GM12878 (cell line): Measurements from ENCODE around the gene SRA1. TPM values are rescaled to one million over a fixed set of nuclear protein-coding genes. Genes with fewer than 3 reads are reported as not detected.

ENCODE experiments used
- ATAC-seq: fragments of 200-7000 bp; cut with Tn5 transposase; 3 replicates; pipeline ENCODE4 v1.9.1; 2020; ENCODE audit warnings: mild to moderate bottlenecking, moderate library complexity
- BruUV-seq: library from RNA; stranded (reverse); fragments of 400-500 nt; replicated peaks from 2 replicates; lab custom pipeline; 2021; lab: Mats Ljungman, UMichigan
- CTCF ChIA-PET: fragments of 300-600 bp; sonication (Branson Sonifier 250); formaldehyde crosslinking; extraction: SDS; loops from one replicate; lab custom pipeline; 2021; ENCODE audit warnings: inconsistent platforms; lab: Yijun Ruan, JAX
- POLR2A ChIA-PET: fragments of 350-600 bp; formaldehyde crosslinking; extraction: SDS; loops from one replicate; lab custom pipeline; 2021; ENCODE audit warnings: inconsistent platforms; lab: Charles Lee
- RAD21 ChIA-PET: fragments of 300-600 bp; sonication (Branson Sonifier 250); formaldehyde crosslinking; loops from one replicate; lab custom pipeline; 2023; ENCODE audit warnings: antibody characterized with exemption; ENCODE audit not compliant: unreplicated experiment; lab: Charles Lee
- SMC1A ChIA-PET: fragments of 300-600 bp; sonication (Branson Sonifier 250); formaldehyde crosslinking; loops from one replicate; lab custom pipeline; 2023; ENCODE audit not compliant: unreplicated experiment, uncharacterized antibody; lab: Charles Lee
- DNase-seq: peaks from one replicate; pipeline ENCODE4 v3.0.0-alpha.2; 2011; ENCODE audit warnings: low read depth, low spot score
- FAIRE-seq: peaks from 3 replicates; lab custom pipeline; 2011; peaks lifted over from hg19 to GRCh38; lab: Jason Lieb, UNC
- H2AFZ ChIP-seq: 2 replicates; pipeline ENCODE4 v1.6.0; 2011; ENCODE audit warnings: low read depth, low read length, control low read depth; ENCODE audit not compliant: control insufficient read depth
- H3K27ac ChIP-seq: 2 replicates; pipeline ENCODE4 v1.5.1; 2011; ENCODE audit warnings: control low read depth; ENCODE audit not compliant: control insufficient read depth, insufficient read depth
- H3K27me3 ChIP-seq, 2 experiments: replicated peaks in 1 of 2; 2 replicates each; pipeline versions ENCODE4 v1.6.0 to v1.6.1; 2011; ENCODE audit warnings: low read length in 1 of 2; ENCODE audit not compliant: control insufficient read depth in 2 of 2, insufficient read depth in 2 of 2
- H3K36me3 ChIP-seq, 2 experiments: 2 replicates each; pipeline ENCODE4 v1.5.1; 2011; ENCODE audit warnings: low read length in 1 of 2; ENCODE audit not compliant: control insufficient read depth in 2 of 2, insufficient read depth in 2 of 2
- H3K4me1 ChIP-seq: 2 replicates; pipeline ENCODE4 v1.6.1; 2011; ENCODE audit warnings: mild to moderate bottlenecking, low read length, moderate library complexity, mixed read lengths; ENCODE audit not compliant: control insufficient read depth, insufficient read depth
- H3K4me2 ChIP-seq: 2 replicates; pipeline ENCODE4 v1.6.0; 2011; ENCODE audit warnings: control low read depth; ENCODE audit not compliant: control insufficient read depth, insufficient read depth
- H3K4me3 ChIP-seq: fragments of 200-600 bp; sonication (generic); 2 replicates; pipeline ENCODE4 v1.5.1; 2016
- H3K79me2 ChIP-seq: 2 replicates; pipeline ENCODE4 v1.6.0; 2011; ENCODE audit warnings: low read length; ENCODE audit not compliant: control insufficient read depth, insufficient read depth
- H3K9ac ChIP-seq: 2 replicates; pipeline ENCODE4 v1.8.0; 2011; ENCODE audit warnings: low read length, control low read depth, mixed read lengths; ENCODE audit not compliant: control insufficient read depth, insufficient read depth
- H3K9me3 ChIP-seq: replicated peaks from 3 replicates; pipeline ENCODE4 v1.5.1; 2011; ENCODE audit warnings: mild to moderate bottlenecking, low read length; ENCODE audit not compliant: control insufficient read depth, insufficient read depth
- H4K20me1 ChIP-seq: 2 replicates; pipeline ENCODE4 v1.6.0; 2011; ENCODE audit not compliant: control insufficient read depth, insufficient read depth
- BMI1 ChIP-seq: fragments of 450-650 bp; IDR thresholded peaks from 2 replicates; pipeline ENCODE4 v1.6.1; 2016; ENCODE audit warnings: mild to moderate bottlenecking, moderate library complexity, borderline replicate concordance
- CBFB ChIP-seq: IDR thresholded peaks from 2 replicates; pipeline ENCODE4 v1.6.1; 2016; ENCODE audit warnings: antibody characterized with exemption, low read depth
- JUND ChIP-seq: IDR thresholded peaks from 2 replicates; pipeline ENCODE4 v1.6.1; 2012; ENCODE audit warnings: low read depth, mild to moderate bottlenecking, low read length, improper control_type of control experiment, moderate library complexity
- MTA2 ChIP-seq: fragments of 450-650 bp; IDR thresholded peaks from 2 replicates; pipeline ENCODE4 v1.6.1; 2016; ENCODE audit warnings: low read depth, mild to moderate bottlenecking, moderate library complexity
- NFYA ChIP-seq: IDR thresholded peaks from 2 replicates; pipeline ENCODE4 v1.6.1; 2011; ENCODE audit warnings: low read depth, mild to moderate bottlenecking, low read length, improper control_type of control experiment, borderline replicate concordance
- PKNOX1 ChIP-seq: fragments of 450-650 bp; IDR thresholded peaks from 2 replicates; pipeline ENCODE4 v1.6.1; 2016; ENCODE audit warnings: mild to moderate bottlenecking
- SMAD5 ChIP-seq: IDR thresholded peaks from 2 replicates; pipeline ENCODE4 v1.6.1; 2016; ENCODE audit warnings: antibody characterized with exemption, low read depth
- SPI1 ChIP-seq: IDR thresholded peaks from 2 replicates; pipeline ENCODE4 v1.6.1; 2011; ENCODE audit warnings: low read depth, mild to moderate bottlenecking, low read length, moderate library complexity, borderline replicate concordance; ENCODE audit not compliant: insufficient read depth
- SREBF2 ChIP-seq: IDR thresholded peaks from 2 replicates; pipeline ENCODE4 v1.6.1; 2012; ENCODE audit warnings: mild to moderate bottlenecking, low read length
- WRNIP1 ChIP-seq: IDR thresholded peaks from 2 replicates; pipeline ENCODE4 v1.6.1; 2011; ENCODE audit warnings: low read depth, low read length, improper control_type of control experiment, borderline replicate concordance
- WGBS: methylation state at CpG from one replicate; pipeline ENCODE4 v1.1.6; 2016; ENCODE audit warnings: low lambda C conversion rate; ENCODE audit not compliant: insufficient replicate concordance, insufficient coverage; ENCODE audit errors: missing lambda C conversion rate; 5-methylcytosine and 5-hydroxymethylcytosine counted together
- in situ Hi-C: fragments of 300-500 bp; cut with MboI; formaldehyde crosslinking; loops from 9 replicates; pipeline ENCODE4 v1.14.3; 2018; ENCODE audit warnings: mixed read lengths
- intact Hi-C: fragments of 100-400 bp; cut with micrococcal nuclease; formaldehyde crosslinking; loops from one replicate; pipeline ENCODE4 v1.14.2; 2022; ENCODE audit not compliant: unreplicated experiment
- polyA plus RNA-seq, 11 experiments: library from polyadenylated mRNA; depleted of rRNA in 4 of 11; unstranded in 6 of 11; stranded (reverse) in 5 of 11; fragments of >200 nt; fragmentation: Nextera tagmentation in 4 of 11; fragmentation: Illumina TruSeq in 1 of 11; extraction: Ambion mirVana in 4 of 11; extraction: Trizol in 1 of 11; gene quantifications; 1 replicate in 1 of 11; 2 replicates in 10 of 11; pipeline versions ENCODE4 v1.2.1 to v1.2.3, GENCODE V29; 2011 to 2016; ENCODE audit warnings: inconsistent platforms in 2 of 11, missing spikeins in 2 of 11, low read depth in 1 of 11
- total RNA-seq, 4 experiments: library from RNA; depleted of rRNA in 3 of 4; stranded (reverse); fragments of >200 nt in 3 of 4; fragmentation: Illumina TruSeq in 1 of 4; extraction: Trizol in 1 of 4; gene quantifications; 2 replicates each; pipeline versions ENCODE4 v1.2.1 to v1.2.3, GENCODE V29; 2013 to 2021

SRA1 gene
- total and polyA plus RNA-seq, 10 of the 15 experiments (the other 5 are each of a cell fraction or from before 2014, with no cell fraction given) = 35.3 to 127 (median 56.1) TPM

GRCh38 chr5:140568443-140569063, 11.3 kb upstream of the SRA1 start:
- H2AFZ ChIP-seq = no peak overlapping the region
- TF ChIP-seq SREBF2 = no peak
- no peak for TF ChIP-seq SMAD5
- TF ChIP-seq BMI1 = no peak
- TF ChIP-seq NFYA = no peak
- TF ChIP-seq JUND = no peak
- TF ChIP-seq PKNOX1 = no peak
- no peak for TF ChIP-seq CBFB
- TF ChIP-seq MTA2 = no peak
- no peak for TF ChIP-seq SPI1
- no peak for TF ChIP-seq WRNIP1
- no peaks in the 10 kb centered on the region for H4K20me1 ChIP-seq
- FAIRE-seq (no peak), ATAC-seq (no peak), DNase-seq (no peak)
- in situ Hi-C loops = no loop called here
- CTCF ChIA-PET = interaction anchor here (1.1 to 1.8 kb wide), 4 partner anchors 36 to 121 kb away, joined by 3 to 10 read pairs (median 4); no protein-coding TSS in a partner anchor
- peaks cover 43% of the 10 kb centered on the region for H3K4me1 ChIP-seq
- POLR2A ChIA-PET = interaction anchor here (0.6 to 3.4 kb wide), 6 partner anchors 10 to 166 kb away, joined by 3 to 22 read pairs (median 4); partner anchors contain the start of genes HARS1, HARS2, IK and NDUFA2
- SMC1A ChIA-PET = interaction anchor here (0.6 to 2.5 kb wide), 9 partner anchors 11 to 196 kb away, joined by 3 to 14 read pairs (median 4); partner anchors contain the start of genes IK, NDUFA2 and SRA1
- 96% methylated on average over 2 of the region's 2 CpGs for WGBS
- H3K27me3 ChIP-seq = no peaks in the 10 kb centered on the region
- H3K9me3 ChIP-seq = no peaks in the 10 kb centered on the region
- peak overlapping the region; percentile 82 for H3K27ac ChIP-seq
- peak overlapping the region; percentile 68 for H3K4me2 ChIP-seq
- peak overlapping the region; percentile 60 for H3K9ac ChIP-seq
- intact Hi-C loops = no loop called here
- peaks cover 6 to 8% of the 10 kb centered on the region in 2 experiments; a peak in 3 of 4 replicates for H3K36me3 ChIP-seq
- no TSS peak for BruUV-seq
- peaks cover 43% of the 10 kb centered on the region for H3K79me2 ChIP-seq
- H3K4me3 ChIP-seq = peak overlapping the region; percentile 31; the same call in 1 of the 2 replicates
- RAD21 ChIA-PET = interaction anchor here (1.2 to 2.4 kb wide), 4 partner anchors 10 to 79 kb away, joined by 3 to 7 read pairs (median 4); partner anchors contain the start of genes CD14, IK and NDUFA2
